Astrocyte (in vitro differentiated cells and primary cell): ENCODE results near the gene FRMD4A. TPM values are rescaled to one million over a fixed set of nuclear protein-coding genes. Genes with fewer than 3 reads are reported as not detected.

Source experiments
- DNase-seq: peaks from one replicate; pipeline ENCODE4 v3.0.0-alpha.2; 2010; ENCODE audit warnings: low read depth
- FAIRE-seq: peaks from 2 replicates; lab custom pipeline; 2011; peaks lifted over from hg19 to GRCh38; lab: Jason Lieb, UNC
- H2AFZ ChIP-seq: 2 replicates; pipeline ENCODE4 v1.6.0; 2012; ENCODE audit warnings: low read depth, low read length, inconsistent platforms
- H3K27ac ChIP-seq: 2 replicates; pipeline ENCODE4 v1.5.1; 2011; ENCODE audit warnings: low read depth, low read length, inconsistent platforms
- H3K27me3 ChIP-seq: 2 replicates; pipeline ENCODE4 v1.6.0; 2011; ENCODE audit warnings: low read length, inconsistent platforms; ENCODE audit not compliant: insufficient read depth
- H3K36me3 ChIP-seq: 2 replicates; pipeline ENCODE4 v1.5.1; 2011; ENCODE audit warnings: low read length, inconsistent platforms; ENCODE audit not compliant: insufficient read depth
- H3K4me1 ChIP-seq: 2 replicates; pipeline ENCODE4 v1.5.1; 2011; ENCODE audit warnings: low read length, inconsistent platforms; ENCODE audit not compliant: insufficient read depth
- H3K4me2 ChIP-seq: 2 replicates; pipeline ENCODE4 v1.6.0; 2012; ENCODE audit warnings: low read length, inconsistent platforms
- H3K4me3 ChIP-seq: 2 replicates; pipeline ENCODE4 v1.5.1; 2011; ENCODE audit warnings: low read depth, mild to moderate bottlenecking, low read length, inconsistent platforms; ENCODE audit not compliant: insufficient read depth
- H3K79me2 ChIP-seq: 2 replicates; pipeline ENCODE4 v1.6.0; 2012; ENCODE audit warnings: mild to moderate bottlenecking, low read length, inconsistent platforms; ENCODE audit not compliant: insufficient read depth
- H3K9ac ChIP-seq: 2 replicates; pipeline ENCODE4 v1.6.0; 2012; ENCODE audit warnings: mild to moderate bottlenecking, low read length, inconsistent platforms
- H3K9me3 ChIP-seq: 2 replicates; pipeline ENCODE4 v1.5.1; 2012; ENCODE audit warnings: low read depth, mild to moderate bottlenecking, low read length, inconsistent platforms; ENCODE audit not compliant: insufficient read depth
- H4K20me1 ChIP-seq: 2 replicates; pipeline ENCODE4 v1.6.0; 2012; ENCODE audit warnings: low read length, inconsistent platforms; ENCODE audit not compliant: insufficient read depth
- H3K27ac Mint-ChIP-seq: one replicate; pipeline ENCODE4 v1.8.0; 2021; ENCODE audit warnings: mild to moderate bottlenecking, mixed read lengths; ENCODE audit not compliant: unreplicated experiment
- H3K27me3 Mint-ChIP-seq: one replicate; pipeline ENCODE4 v1.8.0; 2021; ENCODE audit warnings: low read depth, mixed read lengths; ENCODE audit not compliant: unreplicated experiment
- H3K36me3 Mint-ChIP-seq: one replicate; pipeline ENCODE4 v1.8.0; 2021; ENCODE audit warnings: low read depth, mixed read lengths; ENCODE audit not compliant: unreplicated experiment
- H3K4me1 Mint-ChIP-seq: one replicate; pipeline ENCODE4 v1.8.0; 2021; ENCODE audit warnings: low read depth, mixed read lengths; ENCODE audit not compliant: unreplicated experiment
- H3K4me3 Mint-ChIP-seq: one replicate; pipeline ENCODE4 v1.8.0; 2021; ENCODE audit warnings: mild to moderate bottlenecking, moderate library complexity, mixed read lengths; ENCODE audit not compliant: unreplicated experiment
- H3K9me3 Mint-ChIP-seq: one replicate; pipeline ENCODE4 v1.8.0; 2021; ENCODE audit warnings: mild to moderate bottlenecking, mixed read lengths; ENCODE audit not compliant: unreplicated experiment
- EZH2 ChIP-seq: IDR thresholded peaks from 2 replicates; pipeline ENCODE4 v1.6.1; 2012; ENCODE audit warnings: mild to moderate bottlenecking, low read length, inconsistent platforms; ENCODE audit not compliant: insufficient read depth
- total RNA-seq: library from RNA; stranded (reverse); gene quantifications from 2 replicates; pipeline ENCODE4 v1.2.1, GENCODE V29; 2021
- TF ChIP-seq, protein P1 (sequence below): IDR thresholded peaks from 2 replicates; pipeline ENCODE4 v1.5.1; 2011; ENCODE audit warnings: low read depth, mild to moderate bottlenecking, inconsistent platforms, low read length, moderate library complexity; ENCODE audit not compliant: insufficient read depth

Gene FRMD4A
- total RNA-seq, 1 donor from 2014 or later, result 82.5 TPM

DNA sequence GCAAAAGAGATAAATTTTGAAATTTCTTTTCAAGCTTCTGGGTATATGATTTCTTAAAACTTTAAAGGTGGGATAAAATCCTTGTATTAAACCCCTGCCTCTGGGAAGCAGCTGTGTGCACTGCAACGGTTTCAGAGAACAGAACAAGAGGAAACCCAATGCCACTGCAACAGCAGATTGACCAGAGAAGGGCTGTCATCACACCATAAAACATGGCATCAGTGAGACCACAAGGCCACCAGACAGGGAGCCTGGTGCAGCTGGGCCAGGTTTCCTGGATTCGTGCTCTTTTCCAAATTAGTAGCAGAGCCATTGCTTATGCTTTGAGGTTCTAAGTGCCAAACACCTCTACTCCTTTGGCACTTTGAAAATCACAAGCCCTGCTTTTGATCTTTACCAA is 591.5 kb downstream of the FRMD4A start:
- Histone ChIP-seq H4K20me1 (no peaks in the 10 kb centered on the region), H3K27me3 (no peaks in the 10 kb centered on the region), H3K79me2 (no peaks in the 10 kb centered on the region), H3K27ac (no peak overlapping the region), H3K36me3 (peaks cover 30% of the 10 kb centered on the region), H3K9ac (no peak overlapping the region), H3K9me3 (no peaks in the 10 kb centered on the region), H3K4me2 (no peak overlapping the region), H3K4me3 (no peak overlapping the region), H2AFZ (no peak overlapping the region), H3K4me1 (no peaks in the 10 kb centered on the region)
- no peaks in the 10 kb centered on the region for H3K27me3 Mint-ChIP-seq
- peaks cover 29% of the 10 kb centered on the region for H3K36me3 Mint-ChIP-seq
- peaks cover 9% of the 10 kb centered on the region for H3K4me1 Mint-ChIP-seq
- FAIRE-seq (no peak), DNase-seq (no peak)
- no peaks in the 10 kb centered on the region for H3K9me3 Mint-ChIP-seq
- no peak overlapping the region for H3K4me3 Mint-ChIP-seq
- no peak overlapping the region for H3K27ac Mint-ChIP-seq
- no peak for TF ChIP-seq EZH2
- TF ChIP-seq, protein P1, sequence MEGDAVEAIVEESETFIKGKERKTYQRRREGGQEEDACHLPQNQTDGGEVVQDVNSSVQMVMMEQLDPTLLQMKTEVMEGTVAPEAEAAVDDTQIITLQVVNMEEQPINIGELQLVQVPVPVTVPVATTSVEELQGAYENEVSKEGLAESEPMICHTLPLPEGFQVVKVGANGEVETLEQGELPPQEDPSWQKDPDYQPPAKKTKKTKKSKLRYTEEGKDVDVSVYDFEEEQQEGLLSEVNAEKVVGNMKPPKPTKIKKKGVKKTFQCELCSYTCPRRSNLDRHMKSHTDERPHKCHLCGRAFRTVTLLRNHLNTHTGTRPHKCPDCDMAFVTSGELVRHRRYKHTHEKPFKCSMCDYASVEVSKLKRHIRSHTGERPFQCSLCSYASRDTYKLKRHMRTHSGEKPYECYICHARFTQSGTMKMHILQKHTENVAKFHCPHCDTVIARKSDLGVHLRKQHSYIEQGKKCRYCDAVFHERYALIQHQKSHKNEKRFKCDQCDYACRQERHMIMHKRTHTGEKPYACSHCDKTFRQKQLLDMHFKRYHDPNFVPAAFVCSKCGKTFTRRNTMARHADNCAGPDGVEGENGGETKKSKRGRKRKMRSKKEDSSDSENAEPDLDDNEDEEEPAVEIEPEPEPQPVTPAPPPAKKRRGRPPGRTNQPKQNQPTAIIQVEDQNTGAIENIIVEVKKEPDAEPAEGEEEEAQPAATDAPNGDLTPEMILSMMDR, result no peak

DNA sequence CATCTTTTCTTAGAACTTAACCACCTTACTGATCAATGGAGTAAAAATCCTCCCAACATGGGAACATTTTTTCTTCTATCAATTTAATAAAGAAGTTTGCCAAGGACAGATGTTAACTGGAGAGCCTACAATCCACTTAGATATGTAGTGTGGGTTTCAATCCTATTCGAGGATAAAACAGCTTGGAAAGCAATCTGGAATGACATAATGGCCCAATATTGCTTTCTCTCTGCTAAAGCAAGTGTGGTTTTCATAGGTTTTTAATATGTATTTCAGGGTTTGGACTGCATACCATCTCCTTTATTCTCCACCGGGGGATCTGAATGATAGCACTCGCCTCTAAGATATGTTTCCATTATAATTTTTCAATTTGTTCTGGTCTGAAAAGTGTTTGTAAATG is 594.2 kb downstream of the FRMD4A start:
- H3K27me3 Mint-ChIP-seq, result no peaks in the 10 kb centered on the region
- TF ChIP-seq, protein P1, result no peak
- TF ChIP-seq EZH2, result no peak
- H3K36me3 Mint-ChIP-seq, result peaks cover 25% of the 10 kb centered on the region
- H3K4me1 Mint-ChIP-seq, result peaks cover 1% of the 10 kb centered on the region
- Histone ChIP-seq H3K4me3 (no peak overlapping the region), H3K4me2 (no peak overlapping the region), H3K27me3 (no peaks in the 10 kb centered on the region), H3K79me2 (no peaks in the 10 kb centered on the region), H3K27ac (no peak overlapping the region), H3K9me3 (no peaks in the 10 kb centered on the region), H3K36me3 (peaks cover 25% of the 10 kb centered on the region), H3K4me1 (no peaks in the 10 kb centered on the region), H3K9ac (no peak overlapping the region), H2AFZ (no peak overlapping the region), H4K20me1 (no peaks in the 10 kb centered on the region)
- H3K9me3 Mint-ChIP-seq, result no peaks in the 10 kb centered on the region
- DNase-seq (no peak), FAIRE-seq (no peak)
- no peak overlapping the region for H3K4me3 Mint-ChIP-seq
- no peak overlapping the region for H3K27ac Mint-ChIP-seq

DNA sequence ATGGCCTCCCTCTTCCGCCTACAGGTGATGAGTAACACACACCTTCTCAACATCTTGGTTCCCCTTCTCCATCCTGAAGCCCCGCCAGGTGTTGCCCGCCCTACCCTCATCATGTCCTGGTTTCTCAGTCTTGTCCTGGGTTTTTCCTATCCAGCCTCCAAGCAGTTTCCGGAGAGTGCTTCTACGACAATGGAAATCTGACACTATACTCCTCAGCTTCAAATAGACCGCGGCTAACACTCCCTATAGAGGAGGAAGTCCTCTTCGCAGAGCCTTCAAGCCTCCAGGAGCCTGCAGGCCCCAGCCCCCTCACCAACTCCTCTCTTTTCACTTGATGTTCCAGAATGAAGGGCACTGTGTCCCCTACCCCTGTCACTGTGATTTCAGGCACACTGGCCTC is 596.6 kb downstream of the FRMD4A start:
- no peak overlapping the region for H3K4me2 ChIP-seq
- Mint-ChIP-seq H3K4me3 (no peak overlapping the region), H3K27me3 (no peaks in the 10 kb centered on the region), H3K36me3 (peaks cover 27% of the 10 kb centered on the region), H3K27ac (no peak overlapping the region), H3K4me1 (no peaks in the 10 kb centered on the region), H3K9me3 (no peaks in the 10 kb centered on the region)
- H3K4me3 ChIP-seq, result no peak overlapping the region
- H3K27ac ChIP-seq, result no peak overlapping the region
- DNase-seq (no peak), FAIRE-seq (no peak)
- no peak for TF ChIP-seq EZH2
- TF ChIP-seq, protein P1, result no peak
- no peaks in the 10 kb centered on the region for H3K27me3 ChIP-seq
- H4K20me1 ChIP-seq, result no peaks in the 10 kb centered on the region
- peaks cover 20% of the 10 kb centered on the region for H3K36me3 ChIP-seq
- no peaks in the 10 kb centered on the region for H3K9me3 ChIP-seq
- no peaks in the 10 kb centered on the region for H3K79me2 ChIP-seq
- H2AFZ ChIP-seq, result no peak overlapping the region
- no peak overlapping the region for H3K9ac ChIP-seq
- H3K4me1 ChIP-seq, result no peaks in the 10 kb centered on the region
